Endothelial cell of umbilical vein (primary cell): ENCODE results near the gene ANK2.

Experiments used
- CTCF ChIP-seq, 2 donors: IDR thresholded peaks; 1 replicate in 1 of 2; 2 replicates in 1 of 2; pipeline ENCODE4 v1.5.1; 2011; ENCODE audit warnings: low read length in 2 of 2, mild to moderate bottlenecking in 2 of 2, moderate library complexity in 2 of 2, control low read depth in 1 of 2, inconsistent platforms in 1 of 2, low read depth in 1 of 2; ENCODE audit not compliant: insufficient read depth in 1 of 2; ENCODE audit errors: extremely low read depth in 1 of 2
- EZH2 ChIP-seq: IDR thresholded peaks from 2 replicates; pipeline ENCODE4 v1.6.1; 2012; ENCODE audit warnings: borderline replicate concordance, low read depth, mild to moderate bottlenecking, moderate library complexity, low read length, inconsistent platforms; ENCODE audit not compliant: severe bottlenecking
- FOS ChIP-seq: IDR thresholded peaks from 2 replicates; pipeline ENCODE4 v1.6.1; 2011; ENCODE audit warnings: mild to moderate bottlenecking, low read length, moderate library complexity, borderline replicate concordance; ENCODE audit not compliant: insufficient read depth
- GATA2 ChIP-seq: IDR thresholded peaks from 2 replicates; pipeline ENCODE4 v1.7.0; 2011; ENCODE audit warnings: low read depth, mild to moderate bottlenecking, moderate library complexity, mixed read lengths, low read length; ENCODE audit not compliant: insufficient read length, insufficient read depth
- MYC ChIP-seq: IDR thresholded peaks from one replicate; pipeline ENCODE4 v1.6.1; 2011; ENCODE audit warnings: mild to moderate bottlenecking, low read depth, low read length
- POLR2A ChIP-seq: IDR thresholded peaks from 2 replicates; pipeline ENCODE4 v1.6.1; 2012; ENCODE audit warnings: low read depth, mild to moderate bottlenecking, control low read depth, low read length
- POLR2AphosphoS5 ChIP-seq: IDR thresholded peaks from 2 replicates; pipeline ENCODE4 v1.6.1; 2012; ENCODE audit warnings: low read depth, mild to moderate bottlenecking, control low read depth, low read length, moderate library complexity; ENCODE audit not compliant: insufficient read depth

- TF ChIP-seq EZH2 = no peak
- no peak for TF ChIP-seq CTCF (IDR thresholded peaks at IDR 0.05; ENCODE audit: extremely low read depth in 1 of 2, insufficient read depth in 1 of 2, low read depth in 1 of 2, low read length in 2 of 2)
- TF ChIP-seq MYC = no peak
- no peak for TF ChIP-seq POLR2A
- TF ChIP-seq POLR2AphosphoS5 = no peak
- TF ChIP-seq GATA2 = no peak
- TF ChIP-seq FOS = no peak
Observed at GRCh38 chr4:113409181-113409580, 359.7 kb downstream of the ANK2 start.
